HepG2 (cell line): ENCODE data around the gene TMEM95. TPM values are rescaled to one million over a fixed set of nuclear protein-coding genes. Genes with fewer than 3 reads are reported as not detected.

Experiments
- AGO2 ChIP-seq: fragments of 200-400 bp; formaldehyde crosslinking; optimal IDR thresholded peaks from 2 replicates; pipeline ENCODE3; 2017; ENCODE audit warnings: mild to moderate bottlenecking, low read depth, low read length, moderate library complexity
- HNF4G ChIP-seq, 2 experiments: sonication (generic) in 1 of 2; formaldehyde crosslinking in 1 of 2; IDR thresholded peaks; 2 replicates each; pipeline versions ENCODE4 v1.4.0 to v1.6.1; 2011 to 2020; ENCODE audit warnings: borderline replicate concordance in 2 of 2, low read depth in 2 of 2, mild to moderate bottlenecking in 2 of 2, low read length in 1 of 2, missing genetic modification reagents in 1 of 2, moderate library complexity in 1 of 2
- KDM2A ChIP-seq: sonication (generic); formaldehyde crosslinking; IDR thresholded peaks from 2 replicates; pipeline ENCODE4 v1.4.0; 2020; ENCODE audit warnings: low read depth, missing genetic modification reagents, borderline replicate concordance
- MEF2D ChIP-seq: sonication (generic); formaldehyde crosslinking; IDR thresholded peaks from 2 replicates; pipeline ENCODE4 v1.5.1; 2020; ENCODE audit warnings: mild to moderate bottlenecking, missing genetic modification reagents
- MTA1 ChIP-seq: sonication (generic); formaldehyde crosslinking; IDR thresholded peaks from 2 replicates; pipeline ENCODE4 v1.4.0; 2020; ENCODE audit warnings: missing genetic modification reagents, mild to moderate bottlenecking, borderline replicate concordance
- MXD3 ChIP-seq: IDR thresholded peaks from 2 replicates; pipeline ENCODE4 v1.6.1; 2016; ENCODE audit warnings: mild to moderate bottlenecking, missing biosample characterization, missing genetic modification reagents
- NR1H2 ChIP-seq: sonication (generic); formaldehyde crosslinking; IDR thresholded peaks from 2 replicates; pipeline ENCODE4 v1.8.1; 2022; ENCODE audit warnings: low read depth, missing genetic modification reagents, borderline replicate concordance
- SCMH1 ChIP-seq: sonication (generic); formaldehyde crosslinking; IDR thresholded peaks from 2 replicates; pipeline ENCODE4 v1.9.0; 2021; ENCODE audit warnings: missing genetic modification reagents, mild to moderate bottlenecking, borderline replicate concordance
- SP4 ChIP-seq: sonication (generic); formaldehyde crosslinking; IDR thresholded peaks from 2 replicates; pipeline ENCODE4 v1.8.1; 2023; ENCODE audit warnings: mild to moderate bottlenecking, missing genetic modification reagents
- STAG1 ChIP-seq: sonication (generic); formaldehyde crosslinking; IDR thresholded peaks from 2 replicates; pipeline ENCODE4 v1.4.0; 2020; ENCODE audit warnings: missing genetic modification reagents
- STAT5B ChIP-seq: sonication (generic); formaldehyde crosslinking; IDR thresholded peaks from 2 replicates; pipeline ENCODE4 v1.4.0; 2020; ENCODE audit warnings: missing genetic modification reagents
- SUZ12 ChIP-seq: fragments of 150-350 bp; IDR thresholded peaks from 2 replicates; pipeline ENCODE4 v1.6.1; 2014; ENCODE audit warnings: low read depth, low read length
- YEATS2 ChIP-seq: sonication (generic); formaldehyde crosslinking; IDR thresholded peaks from 2 replicates; pipeline ENCODE4 v1.4.0; 2020; ENCODE audit warnings: missing genetic modification reagents, borderline replicate concordance
- YY1 ChIP-seq: IDR thresholded peaks from 2 replicates; pipeline ENCODE4 v1.6.1; 2011; ENCODE audit warnings: low read length, low read depth, moderate library complexity, mild to moderate bottlenecking; ENCODE audit not compliant: insufficient read depth, insufficient replicate concordance
- ZBTB20 ChIP-seq: sonication (generic); formaldehyde crosslinking; IDR thresholded peaks from 2 replicates; pipeline ENCODE4 v1.8.1; 2023; ENCODE audit warnings: missing genetic modification reagents, low read depth, mild to moderate bottlenecking, borderline replicate concordance
- ZC3H13 ChIP-seq: sonication (generic); formaldehyde crosslinking; IDR thresholded peaks from 2 replicates; pipeline ENCODE4 v1.8.1; 2023; ENCODE audit warnings: mild to moderate bottlenecking, missing genetic modification reagents, moderate library complexity
- ZNF101 ChIP-seq: sonication (generic); formaldehyde crosslinking; IDR thresholded peaks from 2 replicates; pipeline ENCODE4 v1.4.0; 2020; ENCODE audit warnings: mild to moderate bottlenecking, low read depth, missing genetic modification reagents, borderline replicate concordance
- ZNF296 ChIP-seq: sonication (generic); formaldehyde crosslinking; conservative IDR thresholded peaks from 2 replicates; pipeline ENCODE4 v1.5.0; 2020; ENCODE audit warnings: mild to moderate bottlenecking, missing genetic modification reagents
- ZNF350 ChIP-seq: sonication (generic); formaldehyde crosslinking; IDR thresholded peaks from 2 replicates; pipeline ENCODE4 v1.4.0; 2020; ENCODE audit warnings: mild to moderate bottlenecking, low read depth, missing genetic modification reagents, borderline replicate concordance
- ZNF44 ChIP-seq: sonication (generic); formaldehyde crosslinking; IDR thresholded peaks from 2 replicates; pipeline ENCODE4 v1.5.1; 2020; ENCODE audit warnings: mild to moderate bottlenecking, missing genetic modification reagents
- ZNF441 ChIP-seq: sonication (generic); formaldehyde crosslinking; IDR thresholded peaks from 2 replicates; pipeline ENCODE4 v1.7.0; 2021; ENCODE audit warnings: missing genetic modification reagents, borderline replicate concordance
- ZNF749 ChIP-seq: sonication (generic); formaldehyde crosslinking; IDR thresholded peaks from 2 replicates; pipeline ENCODE4 v1.8.0; 2022; ENCODE audit warnings: mild to moderate bottlenecking, missing genetic modification reagents, moderate library complexity, borderline replicate concordance
- ZNF782 ChIP-seq: sonication (generic); formaldehyde crosslinking; IDR thresholded peaks from 2 replicates; pipeline ENCODE4 v1.4.0; 2020; ENCODE audit warnings: missing genetic modification reagents, mild to moderate bottlenecking, borderline replicate concordance
- polyA plus RNA-seq, 8 experiments: library from polyadenylated mRNA; depleted of rRNA in 3 of 8; stranded (reverse) in 7 of 8; unstranded in 1 of 8; fragments of >200 nt; fragmentation: Illumina TruSeq in 4 of 8; extraction: Trizol in 4 of 8; gene quantifications; 2 replicates each; pipeline versions ENCODE4 v1.2.1 to v1.2.3, GENCODE V29; 2011 to 2016; ENCODE audit warnings: low read depth in 4 of 8, missing spikeins in 1 of 8, mixed read lengths in 1 of 8; ENCODE audit not compliant: insufficient read depth in 1 of 8
- total RNA-seq, 5 experiments: library from RNA; depleted of rRNA; stranded (reverse); fragments of >200 nt; fragmentation: Illumina TruSeq; extraction: Trizol; gene quantifications; 2 replicates each; pipeline ENCODE4 v1.2.3, GENCODE V29; 2016; ENCODE audit warnings: low read depth in 1 of 5
- TF ChIP-seq, protein P1 (sequence below): sonication (generic); formaldehyde crosslinking; conservative IDR thresholded peaks from 2 replicates; pipeline ENCODE4 v1.8.0; 2022; ENCODE audit warnings: missing genetic modification reagents
- TF ChIP-seq, protein P2 (sequence below): sonication (generic); formaldehyde crosslinking; IDR thresholded peaks from 2 replicates; pipeline ENCODE4 v1.8.0; 2022; ENCODE audit warnings: mild to moderate bottlenecking, missing genetic modification reagents

The TMEM95 gene
- total and polyA plus RNA-seq, 2 of the 13 experiments (the other 11 are each of a cell fraction or from before 2014, with no cell fraction given): not detected

GRCh38 chr17:7307686-7308624, 47.0 kb upstream of the TMEM95 start (continued):
- TF ChIP-seq HNF4G (IDR thresholded peaks at IDR 0.05; ENCODE audit: borderline replicate concordance, low read depth, low read length): no peak
- no peak for TF ChIP-seq HNF4G (CRISPR knock-in tag; IDR thresholded peaks at IDR 0.05; ENCODE audit: borderline replicate concordance, low read depth)
- TF ChIP-seq, protein P1, sequence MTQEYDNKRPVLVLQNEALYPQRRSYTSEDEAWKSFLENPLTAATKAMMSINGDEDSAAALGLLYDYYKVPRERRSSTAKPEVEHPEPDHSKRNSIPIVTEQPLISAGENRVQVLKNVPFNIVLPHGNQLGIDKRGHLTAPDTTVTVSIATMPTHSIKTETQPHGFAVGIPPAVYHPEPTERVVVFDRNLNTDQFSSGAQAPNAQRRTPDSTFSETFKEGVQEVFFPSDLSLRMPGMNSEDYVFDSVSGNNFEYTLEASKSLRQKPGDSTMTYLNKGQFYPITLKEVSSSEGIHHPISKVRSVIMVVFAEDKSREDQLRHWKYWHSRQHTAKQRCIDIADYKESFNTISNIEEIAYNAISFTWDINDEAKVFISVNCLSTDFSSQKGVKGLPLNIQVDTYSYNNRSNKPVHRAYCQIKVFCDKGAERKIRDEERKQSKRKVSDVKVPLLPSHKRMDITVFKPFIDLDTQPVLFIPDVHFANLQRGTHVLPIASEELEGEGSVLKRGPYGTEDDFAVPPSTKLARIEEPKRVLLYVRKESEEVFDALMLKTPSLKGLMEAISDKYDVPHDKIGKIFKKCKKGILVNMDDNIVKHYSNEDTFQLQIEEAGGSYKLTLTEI (CRISPR knock-in tag): no peak
- TF ChIP-seq, protein P2, sequence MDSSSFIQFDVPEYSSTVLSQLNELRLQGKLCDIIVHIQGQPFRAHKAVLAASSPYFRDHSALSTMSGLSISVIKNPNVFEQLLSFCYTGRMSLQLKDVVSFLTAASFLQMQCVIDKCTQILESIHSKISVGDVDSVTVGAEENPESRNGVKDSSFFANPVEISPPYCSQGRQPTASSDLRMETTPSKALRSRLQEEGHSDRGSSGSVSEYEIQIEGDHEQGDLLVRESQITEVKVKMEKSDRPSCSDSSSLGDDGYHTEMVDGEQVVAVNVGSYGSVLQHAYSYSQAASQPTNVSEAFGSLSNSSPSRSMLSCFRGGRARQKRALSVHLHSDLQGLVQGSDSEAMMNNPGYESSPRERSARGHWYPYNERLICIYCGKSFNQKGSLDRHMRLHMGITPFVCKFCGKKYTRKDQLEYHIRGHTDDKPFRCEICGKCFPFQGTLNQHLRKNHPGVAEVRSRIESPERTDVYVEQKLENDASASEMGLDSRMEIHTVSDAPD: no peak
- TF ChIP-seq STAT5B: no peak
- 0 out of 2 replicates have a peak, but pooled peaks have one; percentile 75 for TF ChIP-seq SP4 (CRISPR knock-in tag)
- TF ChIP-seq YEATS2 (CRISPR knock-in tag): no peak
- no peak for TF ChIP-seq ZNF101 (CRISPR knock-in tag)
- peak; percentile 41; the same call in 1 of the 2 replicates for TF ChIP-seq NR1H2 (CRISPR knock-in tag)
- peak; percentile 48 for TF ChIP-seq YY1
- no peak for TF ChIP-seq ZBTB20 (CRISPR knock-in tag)
- TF ChIP-seq MXD3 (CRISPR knock-in tag): peak; percentile 75
- peak; percentile 68; the same call in 1 of the 2 replicates for TF ChIP-seq ZC3H13 (CRISPR knock-in tag)
- TF ChIP-seq SUZ12: no peak
- TF ChIP-seq ZNF296: 0 out of 2 replicates have a peak, but pooled peaks have one; percentile 27
- TF ChIP-seq KDM2A (CRISPR knock-in tag): 0 out of 2 replicates have a peak, but pooled peaks have one; percentile 26
- TF ChIP-seq ZNF782 (CRISPR knock-in tag): peak; percentile 16; the same call in 1 of the 2 replicates
- no peak for TF ChIP-seq SCMH1
- no peak for TF ChIP-seq ZNF44 (CRISPR knock-in tag)
- no peak for TF ChIP-seq STAG1 (CRISPR knock-in tag)
- TF ChIP-seq MTA1 (CRISPR knock-in tag): 0 out of 2 replicates have a peak, but pooled peaks have one; percentile 17
- TF ChIP-seq ZNF441 (CRISPR knock-in tag): peak; percentile 65
- TF ChIP-seq AGO2: peak; percentile 91
- TF ChIP-seq ZNF749 (CRISPR knock-in tag): no peak
- 0 out of 2 replicates have a peak, but pooled peaks have one; percentile 36 for TF ChIP-seq MEF2D (CRISPR knock-in tag)
- TF ChIP-seq ZNF350 (CRISPR knock-in tag): 0 out of 2 replicates have a peak, but pooled peaks have one; percentile 6
